Measurements from ENCODE around the gene SAMHD1. TPM values are rescaled to one million over a fixed set of nuclear protein-coding genes. Genes with fewer than 3 reads are reported as not detected.

The SAMHD1 gene
- total RNA-seq, 4 donors from 2014 or later: 373 to 639 (median 471) TPM

- Histone ChIP-seq H3K4me1 (peaks cover 9 to 18% (median 12%) of the 10 kb centered on the region in 4 donors), H3K4me3 (no peak overlapping the region), H3K36me3 (peaks cover 65 to 70% (median 68%) of the 10 kb centered on the region in 4 donors), H3K9me3 (no peaks in the 10 kb centered on the region), H3K27ac (replicated peaks in 1 of 4) (no peak overlapping the region), H3K27me3 (no peaks in the 10 kb centered on the region)
- intact Hi-C loops (cut with DNase I): loop anchor here (5.0 kb wide), 1 partner anchor 37 kb away; no protein-coding TSS in a partner anchor
- TF ChIP-seq POLR2A (IDR thresholded peaks at IDR 0.05; ENCODE audit: low read depth) (no peak), POLR2AphosphoS5 (IDR thresholded peaks at IDR 0.05) (no peak), EP300 (IDR thresholded peaks at IDR 0.05) (no peak)
- TF ChIP-seq, protein P1, sequence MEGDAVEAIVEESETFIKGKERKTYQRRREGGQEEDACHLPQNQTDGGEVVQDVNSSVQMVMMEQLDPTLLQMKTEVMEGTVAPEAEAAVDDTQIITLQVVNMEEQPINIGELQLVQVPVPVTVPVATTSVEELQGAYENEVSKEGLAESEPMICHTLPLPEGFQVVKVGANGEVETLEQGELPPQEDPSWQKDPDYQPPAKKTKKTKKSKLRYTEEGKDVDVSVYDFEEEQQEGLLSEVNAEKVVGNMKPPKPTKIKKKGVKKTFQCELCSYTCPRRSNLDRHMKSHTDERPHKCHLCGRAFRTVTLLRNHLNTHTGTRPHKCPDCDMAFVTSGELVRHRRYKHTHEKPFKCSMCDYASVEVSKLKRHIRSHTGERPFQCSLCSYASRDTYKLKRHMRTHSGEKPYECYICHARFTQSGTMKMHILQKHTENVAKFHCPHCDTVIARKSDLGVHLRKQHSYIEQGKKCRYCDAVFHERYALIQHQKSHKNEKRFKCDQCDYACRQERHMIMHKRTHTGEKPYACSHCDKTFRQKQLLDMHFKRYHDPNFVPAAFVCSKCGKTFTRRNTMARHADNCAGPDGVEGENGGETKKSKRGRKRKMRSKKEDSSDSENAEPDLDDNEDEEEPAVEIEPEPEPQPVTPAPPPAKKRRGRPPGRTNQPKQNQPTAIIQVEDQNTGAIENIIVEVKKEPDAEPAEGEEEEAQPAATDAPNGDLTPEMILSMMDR (IDR thresholded peaks at IDR 0.05): no peak
- WGBS: 90% methylated on average over 9 of the region's 9 CpGs
- no peak for DNase-seq (ENCODE audit: extremely low spot score)
Measured at GRCh38 chr20:36890586-36890985, 60.9 kb downstream of the SAMHD1 start.

- peaks cover 50 to 54% (median 52%) of the 10 kb centered on the region in 4 donors for H3K36me3 ChIP-seq
- no peaks in the 10 kb centered on the region for H3K27me3 ChIP-seq
- WGBS: 84% methylated on average over 13 of the region's 15 CpGs
- no peak for DNase-seq (ENCODE audit: extremely low spot score)
- TF ChIP-seq EP300 (IDR thresholded peaks at IDR 0.05): no peak
- TF ChIP-seq, protein P1 (IDR thresholded peaks at IDR 0.05): no peak
- TF ChIP-seq POLR2A (IDR thresholded peaks at IDR 0.05; ENCODE audit: low read depth): no peak
- peak in 1 of 2 donors; percentile 57 for TF ChIP-seq POLR2AphosphoS5 (IDR thresholded peaks at IDR 0.05)
- peak overlapping the region in 1 of 4 donors; percentile 34 for H3K27ac ChIP-seq (replicated peaks in 1 of 4)
- H3K4me1 ChIP-seq: peaks cover 9 to 18% (median 12%) of the 10 kb centered on the region in 4 donors
- H3K4me3 ChIP-seq: no peak overlapping the region
- intact Hi-C loops (cut with DNase I): loop anchor here (10.0 kb wide), 1 partner anchor 334 kb away; no protein-coding TSS in a partner anchor
- no peaks in the 10 kb centered on the region for H3K9me3 ChIP-seq
Measured at GRCh38 chr20:36888880-36889516, 62.5 kb downstream of the SAMHD1 start.

DNA sequence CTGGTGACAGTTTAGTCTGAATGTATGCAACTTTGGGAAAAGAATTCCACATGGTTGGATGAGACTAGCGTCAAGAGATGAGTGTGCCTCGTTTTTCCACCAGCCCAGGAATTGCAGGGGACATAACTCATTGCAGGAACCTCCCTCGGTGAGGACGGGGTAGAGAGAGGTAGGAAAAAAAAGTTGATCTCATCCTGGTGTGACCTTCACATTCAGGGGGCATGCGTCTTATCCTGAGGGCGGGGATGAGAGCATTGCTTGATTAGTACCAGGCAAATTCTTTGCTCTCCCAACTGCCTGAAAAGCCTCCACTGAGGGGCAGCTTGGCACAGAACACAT lies 63.8 kb downstream of the SAMHD1 start:
- Histone ChIP-seq H3K4me1 (peaks cover 9 to 18% (median 12%) of the 10 kb centered on the region in 4 donors), H3K27ac (replicated peaks in 1 of 4) (peak overlapping the region in 2 of 4 donors; percentile 45 to 62), H3K4me3 (no peak overlapping the region), H3K9me3 (no peaks in the 10 kb centered on the region), H3K36me3 (peaks cover 37 to 41% (median 39%) of the 10 kb centered on the region in 4 donors), H3K27me3 (no peaks in the 10 kb centered on the region)
- no peak for TF ChIP-seq POLR2A (IDR thresholded peaks at IDR 0.05; ENCODE audit: low read depth)
- TF ChIP-seq, protein P1 (IDR thresholded peaks at IDR 0.05): no peak
- peak in 1 of 2 donors; percentile 53 for TF ChIP-seq POLR2AphosphoS5 (IDR thresholded peaks at IDR 0.05)
- intact Hi-C loops (cut with DNase I): loop anchor here (10.0 kb wide), 1 partner anchor 333 kb away; no protein-coding TSS in a partner anchor
- WGBS: 34% methylated on average over 6 of the region's 6 CpGs
- DNase-seq (ENCODE audit: extremely low spot score): no peak

DNA sequence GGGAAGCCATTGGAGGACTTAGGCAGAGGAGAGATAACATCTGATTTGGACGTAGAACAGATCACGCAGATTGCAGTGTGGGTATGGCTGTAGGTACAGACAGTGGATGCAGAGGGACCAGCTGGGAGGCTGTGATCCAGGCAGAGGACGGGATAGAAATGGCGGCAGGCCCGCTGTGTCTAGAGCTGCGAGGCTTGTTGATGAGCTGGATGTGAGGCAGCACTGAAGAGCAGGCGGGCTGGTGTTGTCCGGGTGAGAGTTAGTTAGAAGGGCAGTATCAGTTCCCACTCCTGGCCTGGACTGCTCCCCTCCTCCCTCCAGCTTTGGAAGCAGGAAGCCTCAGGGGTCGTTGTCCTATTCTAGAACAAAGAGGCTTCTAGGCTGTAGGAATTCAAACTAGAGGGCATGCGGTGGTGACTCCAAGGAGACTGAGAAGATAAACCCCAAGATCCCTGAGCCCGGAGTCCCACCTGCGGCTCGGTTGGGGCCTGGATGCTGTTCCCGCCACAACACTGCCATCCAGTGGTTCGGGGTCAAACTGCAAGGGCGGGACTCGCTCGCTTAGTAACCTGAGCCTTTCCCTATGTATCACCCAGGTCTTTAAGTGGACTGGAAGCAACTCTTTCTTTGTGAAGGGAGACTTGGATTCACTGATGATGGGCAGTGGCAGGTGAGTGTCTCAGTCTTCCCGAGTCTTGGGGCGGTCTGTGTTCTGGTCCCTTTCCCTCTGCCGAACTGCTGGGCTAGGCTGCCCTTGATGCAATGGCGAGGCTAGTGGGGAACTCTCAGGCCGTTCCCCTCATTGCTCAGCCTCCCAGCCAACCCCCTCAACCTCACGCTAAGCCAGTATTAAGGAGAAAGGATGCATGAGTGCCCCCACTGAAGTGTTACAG lies 64.4 kb downstream of the SAMHD1 start:
- 19% methylated on average over 18 of the region's 24 CpGs for WGBS
- Histone ChIP-seq H3K4me3 (peak overlapping the region in 1 of 4 donors; percentile 12), H3K36me3 (peaks cover 31 to 35% (median 33%) of the 10 kb centered on the region in 4 donors), H3K27me3 (no peaks in the 10 kb centered on the region), H3K27ac (replicated peaks in 1 of 4) (peak overlapping the region in 2 of 4 donors; percentile 45 to 62), H3K9me3 (no peaks in the 10 kb centered on the region), H3K4me1 (peaks cover 9 to 18% (median 12%) of the 10 kb centered on the region in 4 donors)
- intact Hi-C loops (cut with DNase I): loop anchor here (10.0 kb wide), 1 partner anchor 332 kb away; no protein-coding TSS in a partner anchor
- TF ChIP-seq, protein P1 (IDR thresholded peaks at IDR 0.05): peak; percentile 94 to 98 (median 97)
- TF ChIP-seq EP300 (IDR thresholded peaks at IDR 0.05) (no peak), POLR2AphosphoS5 (IDR thresholded peaks at IDR 0.05) (peak; percentile 54 to 58), POLR2A (IDR thresholded peaks at IDR 0.05; ENCODE audit: low read depth) (no peak)
- DNase-seq (ENCODE audit: extremely low spot score): peak; percentile 96

Data from esophagus muscularis mucosa (tissue), 4 donors.